Liver (tissue), 9 donors: ENCODE data around the gene ATP13A2. TPM values are rescaled to one million over a fixed set of nuclear protein-coding genes. Genes with fewer than 3 reads are reported as not detected.

Source experiments
- DNase-seq: peaks from one replicate; pipeline ENCODE4 v3.0.0-alpha.2; 2017; ENCODE audit warnings: low spot score
- H3K27ac ChIP-seq, 2 donors: one replicate each; pipeline ENCODE4 v1.7.0; 2013; ENCODE audit warnings: inconsistent platforms in 2 of 2, low read length in 2 of 2, control low read depth in 1 of 2, low read depth in 1 of 2, mild to moderate bottlenecking in 1 of 2
- H3K27me3 ChIP-seq, 4 donors: one replicate each; pipeline versions ENCODE4 v1.6.1 to v1.7.0; 2013; ENCODE audit warnings: low read length in 3 of 4, inconsistent platforms in 1 of 4, mild to moderate bottlenecking in 1 of 4, moderate library complexity in 1 of 4; ENCODE audit not compliant: control insufficient read depth in 4 of 4, insufficient read depth in 4 of 4
- H3K36me3 ChIP-seq, 4 donors: one replicate each; pipeline versions ENCODE4 v1.6.1 to v1.7.0; 2013; ENCODE audit warnings: low read length in 3 of 4, mild to moderate bottlenecking in 3 of 4, low read depth in 1 of 4, moderate library complexity in 1 of 4; ENCODE audit not compliant: control insufficient read depth in 4 of 4, insufficient read depth in 3 of 4
- H3K4me1 ChIP-seq, 4 donors: one replicate each; pipeline versions ENCODE4 v1.6.1 to v1.7.0; 2013; ENCODE audit warnings: low read length in 3 of 4, mild to moderate bottlenecking in 3 of 4, moderate library complexity in 1 of 4; ENCODE audit not compliant: control insufficient read depth in 4 of 4, insufficient read depth in 4 of 4
- H3K4me3 ChIP-seq, 3 donors: one replicate each; pipeline versions ENCODE4 v1.6.1 to v1.7.0; 2013; ENCODE audit warnings: low read length in 3 of 3, control low read depth in 1 of 3, low read depth in 1 of 3, mild to moderate bottlenecking in 1 of 3
- H3K9ac ChIP-seq, 2 donors: one replicate each; pipeline ENCODE4 v1.7.0; 2013; ENCODE audit warnings: low read length in 2 of 2, mild to moderate bottlenecking in 2 of 2, moderate library complexity in 2 of 2, control low read depth in 1 of 2, low read depth in 1 of 2
- H3K9me3 ChIP-seq, 4 donors: one replicate each; pipeline versions ENCODE4 v1.6.1 to v1.7.0; 2013; ENCODE audit warnings: low read length in 3 of 4; ENCODE audit not compliant: control insufficient read depth in 4 of 4
- ATF3 ChIP-seq: IDR thresholded peaks from 2 replicates; pipeline ENCODE4 v1.6.1; 2016; ENCODE audit warnings: antibody characterized with exemption
- CTCF ChIP-seq: fragments of 150-350 bp; IDR thresholded peaks from 2 replicates; pipeline ENCODE4 v1.5.1; 2017; ENCODE audit warnings: improper control_type of control experiment, low read depth, low read length; ENCODE audit not compliant: missing input control
- GABPA ChIP-seq, 2 donors: IDR thresholded peaks in 1 of 2; conservative IDR thresholded peaks in 1 of 2; 2 replicates each; pipeline ENCODE4 v1.6.1; 2016; ENCODE audit warnings: antibody characterized with exemption in 2 of 2, mild to moderate bottlenecking in 1 of 2, moderate library complexity in 1 of 2
- NR2F2 ChIP-seq: IDR thresholded peaks from 2 replicates; pipeline ENCODE4 v1.6.1; 2016; ENCODE audit warnings: antibody characterized with exemption
- RAD21 ChIP-seq, 2 donors: IDR thresholded peaks; 2 replicates each; pipeline ENCODE4 v1.6.1; 2016; ENCODE audit warnings: antibody characterized with exemption in 2 of 2, mild to moderate bottlenecking in 2 of 2
- SP1 ChIP-seq: IDR thresholded peaks from 2 replicates; pipeline ENCODE4 v1.6.1; 2018; ENCODE audit warnings: antibody characterized with exemption, mild to moderate bottlenecking
- TAF1 ChIP-seq: conservative IDR thresholded peaks from 2 replicates; pipeline ENCODE4 v1.6.1; 2016; ENCODE audit warnings: antibody characterized with exemption, mild to moderate bottlenecking
- WGBS: extraction: QIAGEN DNeasy Blood & Tissue Kit; methylation state at CpG from one replicate; pipeline ENCODE4 v1.1.7; 2013; 5-methylcytosine and 5-hydroxymethylcytosine counted together
- polyA plus RNA-seq, 2 donors: library from polyadenylated mRNA; stranded (reverse) in 1 of 2; unstranded in 1 of 2; fragments of 200-250 nt in 1 of 2; fragments of >200 nt in 1 of 2; fragmentation: Nextera tagmentation in 1 of 2; extraction: Ambion mirVana in 1 of 2; gene quantifications; one replicate each; pipeline versions ENCODE4 v1.2.1 to v1.2.3, GENCODE V29; 2013 to 2015
- total RNA-seq, 2 donors: library from RNA; depleted of rRNA; stranded (reverse); fragments of >200 nt; gene quantifications; one replicate each; pipeline ENCODE4 v1.2.3, GENCODE V29; 2014
- TF ChIP-seq, protein P1 (sequence below): IDR thresholded peaks from 2 replicates; pipeline ENCODE4 v1.6.1; 2016; ENCODE audit warnings: antibody characterized with exemption
- TF ChIP-seq, protein P2 (sequence below): IDR thresholded peaks from 2 replicates; pipeline ENCODE4 v1.6.1; 2016; ENCODE audit warnings: antibody characterized with exemption, mild to moderate bottlenecking
- TF ChIP-seq, protein P3 (sequence below): IDR thresholded peaks from 2 replicates; pipeline ENCODE4 v1.6.1; 2016; ENCODE audit warnings: antibody characterized with exemption
- donor health status: healthy.
- donor health status: healthy.
- donor health status: healthy.
- donor health status: healthy.
- donor health status: healthy.

The ATP13A2 gene
- total RNA-seq (10 to 100 TPM in 1 of 2 donors, 1 to 10 TPM in 1; 9.9 to 12.2 TPM), polyA plus RNA-seq (1 to 10 TPM; 2.4 to 6.3 TPM)

DNA sequence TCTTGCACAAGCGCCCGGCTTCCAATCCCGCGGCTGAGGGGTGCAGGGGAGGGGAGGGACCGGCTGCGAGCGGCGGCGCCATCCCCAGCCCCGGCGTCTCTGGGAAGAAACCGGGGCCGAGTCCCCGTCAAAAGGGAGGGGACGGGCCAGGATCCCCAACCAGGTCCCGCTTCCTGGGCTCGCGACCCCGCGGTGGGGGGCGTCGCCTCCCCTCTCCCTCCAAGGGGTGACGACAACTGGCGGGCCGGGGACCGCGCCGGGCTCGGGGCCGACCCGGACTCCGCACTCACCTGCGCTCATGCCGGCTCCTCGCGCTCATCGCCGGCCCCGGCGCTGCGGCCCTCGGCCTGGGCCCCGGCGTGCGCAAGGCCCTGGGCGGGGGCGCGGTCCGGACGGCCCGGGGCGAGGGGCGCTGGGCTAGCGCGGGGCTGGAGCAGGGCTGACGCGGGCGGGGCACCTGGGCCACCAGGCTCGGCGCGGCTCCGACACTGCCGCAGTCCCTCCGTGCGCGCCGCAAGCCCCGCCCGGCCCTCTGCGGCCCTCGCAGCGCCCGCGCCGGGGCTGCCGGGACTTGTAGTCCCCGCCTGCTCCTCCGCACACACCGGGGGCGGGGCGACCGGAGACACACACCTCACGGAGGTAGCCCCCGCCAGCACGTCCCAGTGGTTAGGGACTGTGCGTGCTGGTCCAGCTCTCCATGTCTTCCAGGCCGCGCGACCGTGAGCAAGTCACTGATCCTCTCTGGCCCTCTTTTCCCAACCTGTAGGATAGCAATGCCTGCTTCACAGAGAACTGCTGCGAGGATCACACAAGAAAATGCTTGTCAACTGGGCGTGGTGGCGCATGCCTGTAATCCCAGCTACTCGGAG, at the start of gene ATP13A2:
TSS of gene ATP13A2 (minus strand) at position 490 of the 869 bp plus-strand sequence. CDS start at position 300, 190 bp downstream.
- no peaks in the 10 kb centered on the region for H3K27me3 ChIP-seq
- H3K27ac ChIP-seq = no peak within 1 kb of the TSS
- no peaks in the 10 kb centered on the region for H3K36me3 ChIP-seq
- H3K9ac ChIP-seq = no peak within 1 kb of the TSS
- WGBS = 2% methylated on average over 94 of the region's 94 CpGs
- no peaks in the 10 kb centered on the region for H3K9me3 ChIP-seq
- H3K4me1 ChIP-seq = peaks cover 8 to 21% (median 17%) of the 10 kb centered on the region in 4 donors
- peak within 1 kb of the TSS; percentile 21 to 92 (median 79) for H3K4me3 ChIP-seq
- TF ChIP-seq, protein P1, sequence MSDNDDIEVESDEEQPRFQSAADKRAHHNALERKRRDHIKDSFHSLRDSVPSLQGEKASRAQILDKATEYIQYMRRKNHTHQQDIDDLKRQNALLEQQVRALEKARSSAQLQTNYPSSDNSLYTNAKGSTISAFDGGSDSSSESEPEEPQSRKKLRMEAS = no peak
- TF ChIP-seq, protein P2, sequence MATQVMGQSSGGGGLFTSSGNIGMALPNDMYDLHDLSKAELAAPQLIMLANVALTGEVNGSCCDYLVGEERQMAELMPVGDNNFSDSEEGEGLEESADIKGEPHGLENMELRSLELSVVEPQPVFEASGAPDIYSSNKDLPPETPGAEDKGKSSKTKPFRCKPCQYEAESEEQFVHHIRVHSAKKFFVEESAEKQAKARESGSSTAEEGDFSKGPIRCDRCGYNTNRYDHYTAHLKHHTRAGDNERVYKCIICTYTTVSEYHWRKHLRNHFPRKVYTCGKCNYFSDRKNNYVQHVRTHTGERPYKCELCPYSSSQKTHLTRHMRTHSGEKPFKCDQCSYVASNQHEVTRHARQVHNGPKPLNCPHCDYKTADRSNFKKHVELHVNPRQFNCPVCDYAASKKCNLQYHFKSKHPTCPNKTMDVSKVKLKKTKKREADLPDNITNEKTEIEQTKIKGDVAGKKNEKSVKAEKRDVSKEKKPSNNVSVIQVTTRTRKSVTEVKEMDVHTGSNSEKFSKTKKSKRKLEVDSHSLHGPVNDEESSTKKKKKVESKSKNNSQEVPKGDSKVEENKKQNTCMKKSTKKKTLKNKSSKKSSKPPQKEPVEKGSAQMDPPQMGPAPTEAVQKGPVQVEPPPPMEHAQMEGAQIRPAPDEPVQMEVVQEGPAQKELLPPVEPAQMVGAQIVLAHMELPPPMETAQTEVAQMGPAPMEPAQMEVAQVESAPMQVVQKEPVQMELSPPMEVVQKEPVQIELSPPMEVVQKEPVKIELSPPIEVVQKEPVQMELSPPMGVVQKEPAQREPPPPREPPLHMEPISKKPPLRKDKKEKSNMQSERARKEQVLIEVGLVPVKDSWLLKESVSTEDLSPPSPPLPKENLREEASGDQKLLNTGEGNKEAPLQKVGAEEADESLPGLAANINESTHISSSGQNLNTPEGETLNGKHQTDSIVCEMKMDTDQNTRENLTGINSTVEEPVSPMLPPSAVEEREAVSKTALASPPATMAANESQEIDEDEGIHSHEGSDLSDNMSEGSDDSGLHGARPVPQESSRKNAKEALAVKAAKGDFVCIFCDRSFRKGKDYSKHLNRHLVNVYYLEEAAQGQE = no peak
- no peak for TF ChIP-seq RAD21 (IDR thresholded peaks at IDR 0.05)
- peak; percentile 80 for DNase-seq

- H3K4me1 ChIP-seq = peaks cover 3 to 17% (median 9%) of the 10 kb centered on the region in 4 donors
- no peaks in the 10 kb centered on the region for H3K36me3 ChIP-seq
- 72% methylated on average over 3 of the region's 3 CpGs for WGBS
- no peaks in the 10 kb centered on the region for H3K9me3 ChIP-seq
- no peak overlapping the region for H3K4me3 ChIP-seq
- DNase-seq = no peak
- no peak overlapping the region for H3K27ac ChIP-seq
- no peaks in the 10 kb centered on the region for H3K27me3 ChIP-seq
- no peak overlapping the region for H3K9ac ChIP-seq
- TF ChIP-seq CTCF (no peak), SP1 (no peak), NR2F2 (no peak), GABPA (IDR thresholded peaks at IDR 0.05 in 1 of 2, conservative IDR thresholded peaks at IDR 0.05 in 1 of 2) (no peak), TAF1 (no peak), RAD21 (IDR thresholded peaks at IDR 0.05) (no peak), ATF3 (no peak)
- TF ChIP-seq, protein P3, sequence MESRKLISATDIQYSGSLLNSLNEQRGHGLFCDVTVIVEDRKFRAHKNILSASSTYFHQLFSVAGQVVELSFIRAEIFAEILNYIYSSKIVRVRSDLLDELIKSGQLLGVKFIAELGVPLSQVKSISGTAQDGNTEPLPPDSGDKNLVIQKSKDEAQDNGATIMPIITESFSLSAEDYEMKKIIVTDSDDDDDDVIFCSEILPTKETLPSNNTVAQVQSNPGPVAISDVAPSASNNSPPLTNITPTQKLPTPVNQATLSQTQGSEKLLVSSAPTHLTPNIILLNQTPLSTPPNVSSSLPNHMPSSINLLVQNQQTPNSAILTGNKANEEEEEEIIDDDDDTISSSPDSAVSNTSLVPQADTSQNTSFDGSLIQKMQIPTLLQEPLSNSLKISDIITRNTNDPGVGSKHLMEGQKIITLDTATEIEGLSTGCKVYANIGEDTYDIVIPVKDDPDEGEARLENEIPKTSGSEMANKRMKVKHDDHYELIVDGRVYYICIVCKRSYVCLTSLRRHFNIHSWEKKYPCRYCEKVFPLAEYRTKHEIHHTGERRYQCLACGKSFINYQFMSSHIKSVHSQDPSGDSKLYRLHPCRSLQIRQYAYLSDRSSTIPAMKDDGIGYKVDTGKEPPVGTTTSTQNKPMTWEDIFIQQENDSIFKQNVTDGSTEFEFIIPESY = no peak
- TF ChIP-seq, protein P1 = no peak
- TF ChIP-seq, protein P2 = no peak
Observed at GRCh38 chr1:17061486-17061885, 49.8 kb upstream of the ATP13A2 start.
